Left lung (tissue), 14 donors: ENCODE measurements around the gene BTRC. TPM values are rescaled to one million over a fixed set of nuclear protein-coding genes. Genes with fewer than 3 reads are reported as not detected.
A peak's percentile ranks its signal among the peaks of the same experiment; 100 is the strongest.

Experiments
- ATAC-seq: fragments of 200-7000 bp; cut with Tn5 transposase; one replicate; pipeline ENCODE4 v1.9.1; 2020; ENCODE audit warnings: moderate library complexity
- DNase-seq, 4 donors: peaks; one replicate each; pipeline ENCODE4 v3.0.0-alpha.2; 2013 to 2020
- H3K27ac ChIP-seq, 2 donors: fragments of 200-600 bp; sonication (generic) in 1 of 2; one replicate each; pipeline versions ENCODE4 v1.5.0 to v1.8.0; 2020 to 2021
- H3K27me3 ChIP-seq, 2 donors: fragments of 200-600 bp; sonication (generic) in 1 of 2; one replicate each; pipeline versions ENCODE4 v1.5.0 to v1.8.0; 2020 to 2021
- H3K36me3 ChIP-seq, 2 donors: fragments of 200-600 bp; sonication (generic) in 1 of 2; one replicate each; pipeline versions ENCODE4 v1.5.0 to v1.8.0; 2020 to 2021
- H3K4me1 ChIP-seq, 2 donors: fragments of 200-600 bp; one replicate each; pipeline ENCODE4 v1.8.0; 2021
- H3K4me3 ChIP-seq, 2 donors: fragments of 200-600 bp; sonication (generic) in 1 of 2; one replicate each; pipeline versions ENCODE4 v1.5.0 to v1.8.0; 2020 to 2021; ENCODE audit warnings: mild to moderate bottlenecking in 1 of 2
- H3K9me3 ChIP-seq, 2 donors: fragments of 200-600 bp; sonication (generic) in 1 of 2; one replicate each; pipeline versions ENCODE4 v1.5.0 to v1.8.0; 2020 to 2021
- CTCF ChIP-seq, 2 donors: fragments of 200-600 bp; sonication (generic) in 1 of 2; IDR thresholded peaks; one replicate each; pipeline versions ENCODE4 v1.5.0 to v1.8.0; 2021; ENCODE audit warnings: antibody characterized with exemption in 2 of 2
- intact Hi-C, 2 donors: fragments of 100-400 bp; cut with DNase I; formaldehyde crosslinking; loops; one replicate each; pipeline versions ENCODE4 v1.11.2 to v1.14.2; 2022
- long read RNA-seq, 12 donors: library from polyadenylated mRNA in 2 of 12; unstranded in 2 of 12; transcript quantifications; one replicate each; pipeline ENCODE4 v2.0.0 and lab custom pipeline, GENCODE V29; 2019 to 2026
- polyA plus RNA-seq, 6 donors: library from polyadenylated mRNA; unstranded; fragments of 120-200 nt; gene quantifications; one replicate each; pipeline ENCODE4 v1.2.1, GENCODE V29; 2013; ENCODE audit not compliant: insufficient read length in 6 of 6
- total RNA-seq, 2 donors: library from RNA; stranded (reverse); fragmentation: NEBNext Ultra II Directional; extraction: Animal tissue kit (Norgen Biotek cat#: 25700); gene quantifications; one replicate each; pipeline ENCODE4 v1.2.1, GENCODE V29; 2021
- donor health status: DM: no; HTN: yes; CAD: no.
- donor health status: DM: no; HTN: no; CAD: no.

The BTRC gene
- total RNA-seq (10 to 100 TPM; 16.8 to 19.0 TPM), polyA plus RNA-seq (10 to 100 TPM; 24.6 to 28.7 (median 26.0) TPM)
- long read RNA-seq, donor 1, full-length matches to known transcripts = 2 of 2 reads
- long read RNA-seq, donor 1, partial matches to known transcripts = 0 of 2 reads
- long read RNA-seq, donor 1, other reads (novel, unspliced or antisense) = 0 of 2 reads
- long read RNA-seq, donor 2, full-length matches to known transcripts = 6 of 6 reads
- long read RNA-seq, donor 2, partial matches to known transcripts = 0 of 6 reads
- long read RNA-seq, donor 2, other reads (novel, unspliced or antisense) = 0 of 6 reads
- long read RNA-seq, donor 3, full-length matches to known transcripts = 2 of 2 reads
- long read RNA-seq, donor 3, partial matches to known transcripts = 0 of 2 reads
- long read RNA-seq, donor 3, other reads (novel, unspliced or antisense) = 0 of 2 reads
- long read RNA-seq, donor 4, partial matches to known transcripts = 4 of 4 reads
- long read RNA-seq, donor 4, other reads (novel, unspliced or antisense) = 0 of 4 reads
- long read RNA-seq, donor 5, full-length matches to known transcripts = 3 of 3 reads
- long read RNA-seq, donor 5, partial matches to known transcripts = 0 of 3 reads
- long read RNA-seq, donor 5, other reads (novel, unspliced or antisense) = 0 of 3 reads
- long read RNA-seq, donor 6 = 0 reads
- long read RNA-seq, donor 7 = 0 reads
- long read RNA-seq, donor 8, full-length matches to known transcripts = 5 of 5 reads
- long read RNA-seq, donor 8, partial matches to known transcripts = 0 of 5 reads
- long read RNA-seq, donor 8, other reads (novel, unspliced or antisense) = 0 of 5 reads
- long read RNA-seq, donor 9 = 0 reads
- long read RNA-seq, donor 10, full-length matches to known transcripts = 1 of 3 reads
- long read RNA-seq, donor 10, partial matches to known transcripts = 1 of 3 reads
- long read RNA-seq, donor 10, other reads (novel, unspliced or antisense) = 1 of 3 reads
- long read RNA-seq, donor 11, full-length matches to known transcripts = 6 of 50 reads
- long read RNA-seq, donor 11, partial matches to known transcripts = 44 of 50 reads
- long read RNA-seq, donor 11, other reads (novel, unspliced or antisense) = 0 of 50 reads
- long read RNA-seq, donor 12, full-length matches to known transcripts = 2 of 2 reads
- long read RNA-seq, donor 12, partial matches to known transcripts = 0 of 2 reads
- long read RNA-seq, donor 12, other reads (novel, unspliced or antisense) = 0 of 2 reads

GRCh38 chr10:101353692-101354327, at the start of gene BTRC:
TSS of gene BTRC (plus strand) at chr10:101354165. CDS start at chr10:101354181, 16 bp downstream.
- no peak for TF ChIP-seq CTCF (IDR thresholded peaks at IDR 0.05)
- no peaks in the 10 kb centered on the region for H3K36me3 ChIP-seq
- intact Hi-C loops = no loop called here

DNA sequence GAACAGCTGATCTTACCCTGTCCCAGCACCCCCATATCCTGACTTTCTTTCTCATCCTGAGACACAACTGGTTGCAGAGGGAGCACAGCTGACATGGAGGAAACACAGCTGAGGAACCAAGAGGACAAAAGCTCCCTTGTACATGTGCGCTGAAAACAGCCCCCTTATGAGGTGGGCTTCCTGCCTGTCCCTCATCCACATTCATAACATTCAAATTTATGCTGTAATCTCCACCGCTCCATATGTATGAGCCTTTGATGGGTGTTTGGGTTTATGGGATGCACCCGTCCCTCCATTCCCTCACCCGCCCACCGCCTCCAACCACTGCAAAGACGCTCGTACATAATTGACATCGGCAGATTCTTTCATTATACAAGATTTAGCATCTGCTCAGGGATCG, 49.6 kb upstream of the BTRC start:
- Histone ChIP-seq H3K9me3 (no peaks in the 10 kb centered on the region), H3K36me3 (no peaks in the 10 kb centered on the region), H3K27ac (no peak overlapping the region), H3K27me3 (peaks cover 0 to 56% of the 10 kb centered on the region in 2 donors), H3K4me3 (no peak overlapping the region), H3K4me1 (no peaks in the 10 kb centered on the region)
- no peak for ATAC-seq
- DNase-seq = no peak
- no peak for TF ChIP-seq CTCF (IDR thresholded peaks at IDR 0.05)
- intact Hi-C loops = no loop called here

More at GRCh38 chr10:101353692-101354327, at the start of gene BTRC:
- peak; percentile 97 to 99 (median 98) for DNase-seq
- Histone ChIP-seq H3K4me3 (peak within 1 kb of the TSS; percentile 91 to 97), H3K27ac (peak within 1 kb of the TSS; percentile 81 to 86), H3K9me3 (no peaks in the 10 kb centered on the region), H3K4me1 (peaks cover 0 to 16% of the 10 kb centered on the region in 2 donors), H3K27me3 (peaks cover 0 to 16% of the 10 kb centered on the region in 2 donors)
- ATAC-seq = peak; percentile 99

DNA sequence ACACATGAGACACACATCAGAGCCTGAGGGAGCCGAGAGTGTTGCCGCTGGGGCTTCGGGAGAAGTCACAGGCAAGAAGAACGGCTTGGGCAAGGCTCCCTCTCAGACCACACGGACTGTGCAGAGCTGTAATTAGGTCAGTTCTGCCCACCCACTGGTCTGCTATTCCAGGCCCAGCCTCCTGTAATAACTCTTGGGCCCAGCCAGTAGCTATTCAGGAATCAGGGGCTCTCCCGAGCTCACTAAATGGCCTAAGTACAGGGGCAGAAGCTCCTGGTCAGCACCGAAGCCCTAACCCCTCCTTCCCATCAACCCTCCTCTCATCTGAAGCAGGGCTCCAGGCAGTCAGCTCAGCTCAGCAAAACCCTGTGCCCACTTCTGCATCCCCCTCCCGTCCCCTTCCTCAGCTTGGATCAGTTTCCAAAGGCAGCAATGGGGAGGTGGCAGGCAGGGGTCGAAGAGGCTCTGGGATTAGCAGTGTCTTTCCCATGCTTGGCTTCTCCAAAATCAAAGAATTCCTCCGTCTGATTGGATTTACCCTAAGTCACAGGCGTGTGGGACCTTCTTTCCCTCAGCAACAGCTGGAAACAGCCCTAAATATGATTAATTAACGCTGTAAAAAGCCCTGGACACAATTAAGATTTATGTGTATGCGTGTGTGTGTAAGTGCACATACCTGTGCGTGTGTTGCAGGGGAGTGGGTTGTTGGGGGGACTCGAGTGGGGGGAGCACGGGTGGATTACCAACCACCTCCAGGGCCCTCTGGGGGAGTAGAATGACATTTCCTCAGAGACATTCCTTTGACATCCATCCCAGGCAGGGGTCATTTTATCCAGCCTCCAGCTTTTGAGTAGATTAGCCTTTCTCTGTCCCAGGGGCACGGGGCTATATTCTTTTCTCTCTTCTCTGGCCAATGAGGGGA, 48.4 kb upstream of the BTRC start:
- no peak for TF ChIP-seq CTCF (IDR thresholded peaks at IDR 0.05)
- peak in 2 of 4 donors; percentile 46 to 75 for DNase-seq
- no peak for ATAC-seq
- H3K27me3 ChIP-seq = peaks cover 6 to 61% of the 10 kb centered on the region in 2 donors
- no peaks in the 10 kb centered on the region for H3K4me1 ChIP-seq
- H3K9me3 ChIP-seq = no peaks in the 10 kb centered on the region
- intact Hi-C loops = no loop called here
- H3K27ac ChIP-seq = no peak overlapping the region
- no peak overlapping the region for H3K4me3 ChIP-seq
- H3K36me3 ChIP-seq = no peaks in the 10 kb centered on the region

GRCh38 chr10:101308051-101308450, 45.9 kb upstream of the BTRC start:
- peaks cover 6 to 84% of the 10 kb centered on the region in 2 donors for H3K27me3 ChIP-seq
- no peak overlapping the region for H3K27ac ChIP-seq
- DNase-seq = no peak
- ATAC-seq = no peak
- H3K4me3 ChIP-seq = no peak overlapping the region
- H3K4me1 ChIP-seq = no peaks in the 10 kb centered on the region
- intact Hi-C loops = no loop called here
- no peak for TF ChIP-seq CTCF (IDR thresholded peaks at IDR 0.05)
- H3K9me3 ChIP-seq = no peaks in the 10 kb centered on the region
- H3K36me3 ChIP-seq = no peaks in the 10 kb centered on the region
